Measurements from ENCODE around the gene ISG15.

- no peak for TF ChIP-seq YY1 (IDR thresholded peaks at IDR 0.05; ENCODE audit: insufficient read depth, insufficient read length)
- no peak for TF ChIP-seq ZNF274 (IDR thresholded peaks at IDR 0.05; ENCODE audit: low read depth, low read length)
Measured at GRCh38 chr1:1058088-1058905, 45.0 kb downstream of the ISG15 start.
